OCI-LY7 (cell line): ENCODE results near the gene NUDT13. TPM values are rescaled to one million over a fixed set of nuclear protein-coding genes. Genes with fewer than 3 reads are reported as not detected.

Experiments used
- BruUV-seq: library from RNA; stranded (reverse); fragments of 400-500 nt; replicated peaks from 2 replicates; lab custom pipeline; 2021; lab: Mats Ljungman, UMichigan
- CTCF ChIA-PET: fragments of 300-600 bp; sonication (Branson Sonifier 250); formaldehyde crosslinking; loops from one replicate; lab custom pipeline; 2022; ENCODE audit warnings: antibody characterized with exemption; ENCODE audit not compliant: unreplicated experiment; lab: Charles Lee
- POLR2A ChIA-PET: fragments of 300-600 bp; sonication (Branson Sonifier 250); formaldehyde crosslinking; loops from one replicate; lab custom pipeline; 2022; ENCODE audit warnings: antibody characterized with exemption; lab: Charles Lee
- DNase-seq: peaks from one replicate; pipeline ENCODE4 v3.0.0-alpha.2; 2015; ENCODE audit warnings: low spot score
- H2AFZ ChIP-seq: fragments of 200-600 bp; sonication (generic), shearing (Covaris generic); 2 replicates; pipeline ENCODE4 v1.6.1; 2014; ENCODE audit warnings: mild to moderate bottlenecking, antibody characterized with exemption, low read length, moderate library complexity
- H3K27ac ChIP-seq: fragments of 200-600 bp; sonication (generic); 2 replicates; pipeline ENCODE4 v1.5.1; 2014; ENCODE audit warnings: mixed run types, low read depth, mild to moderate bottlenecking, moderate library complexity, low read length, inconsistent platforms; ENCODE audit not compliant: poor library complexity, severe bottlenecking
- H3K36me3 ChIP-seq: fragments of 200-600 bp; sonication (generic); 2 replicates; pipeline ENCODE4 v1.6.1; 2014; ENCODE audit warnings: mild to moderate bottlenecking, antibody characterized with exemption, low read length, moderate library complexity, mixed read lengths; ENCODE audit not compliant: insufficient read depth
- H3K4me1 ChIP-seq: fragments of 200-600 bp; sonication (generic); 2 replicates; pipeline ENCODE4 v1.5.1; 2014; ENCODE audit warnings: mild to moderate bottlenecking, low read length; ENCODE audit not compliant: insufficient read depth, poor library complexity, severe bottlenecking
- H3K4me2 ChIP-seq: fragments of 200-600 bp; sonication (generic); 2 replicates; pipeline ENCODE4 v1.6.1; 2014; ENCODE audit warnings: mild to moderate bottlenecking, low read length
- H3K4me3 ChIP-seq: fragments of 200-600 bp; sonication (generic); 2 replicates; pipeline ENCODE4 v1.5.1; 2014; ENCODE audit warnings: mild to moderate bottlenecking, low read depth, low read length; ENCODE audit not compliant: poor library complexity, severe bottlenecking
- H3K79me2 ChIP-seq: fragments of 200-600 bp; sonication (generic); 2 replicates; pipeline ENCODE4 v1.6.1; 2016; ENCODE audit warnings: low read depth, mild to moderate bottlenecking, low read length, moderate library complexity, mixed read lengths; ENCODE audit not compliant: insufficient read depth
- H3K9me2 ChIP-seq: fragments of 200-600 bp; sonication (generic); 2 replicates; pipeline ENCODE4 v1.6.1; 2016; ENCODE audit warnings: mild to moderate bottlenecking, low read length, mixed read lengths; ENCODE audit not compliant: insufficient read depth
- H3K9me3 ChIP-seq: fragments of 200-600 bp; sonication (generic); 2 replicates; pipeline ENCODE4 v1.6.1; 2014; ENCODE audit warnings: mild to moderate bottlenecking, mixed run types, low read length, mixed read lengths
- H4K20me1 ChIP-seq: fragments of 200-600 bp; sonication (generic); 2 replicates; pipeline ENCODE4 v1.6.1; 2014; ENCODE audit warnings: mild to moderate bottlenecking, antibody characterized with exemption, low read length, moderate library complexity, mixed read lengths; ENCODE audit not compliant: insufficient read depth
- CTCF ChIP-seq: fragments of 200-600 bp; sonication (generic); conservative IDR thresholded peaks from 2 replicates; pipeline ENCODE4 v1.5.1; 2014; ENCODE audit warnings: mild to moderate bottlenecking, antibody characterized with exemption, low read length, moderate library complexity, mixed read lengths
- EZH2phosphoT487 ChIP-seq: fragments of 200-600 bp; sonication (generic); IDR thresholded peaks from 2 replicates; pipeline ENCODE4 v1.6.1; 2018; ENCODE audit warnings: low read depth, borderline replicate concordance, mild to moderate bottlenecking, mixed run types, antibody characterized with exemption, low read length, moderate library complexity, mixed read lengths
- intact Hi-C: fragments of 100-400 bp; cut with micrococcal nuclease; formaldehyde crosslinking; loops from one replicate; pipeline ENCODE4 v1.10.0; 2022; ENCODE audit not compliant: unreplicated experiment
- total RNA-seq, 2 experiments: library from RNA; depleted of rRNA in 1 of 2; stranded (reverse); fragments of >200 nt in 1 of 2; shearing (Covaris generic) in 1 of 2; gene quantifications; 2 replicates each; pipeline ENCODE4 v1.2.3, GENCODE V29; 2014 to 2022

The NUDT13 gene
- total RNA-seq, 2 experiments from 2014 or later = not detected

GRCh38 chr10:73075829-73076228 is 34.4 kb upstream of the NUDT13 start:
- CTCF ChIA-PET = no interaction called here
- no peak for TF ChIP-seq EZH2phosphoT487
- no peak for TF ChIP-seq CTCF
- peaks cover 29% of the 10 kb centered on the region; the same call in 1 of the 2 replicates for H3K79me2 ChIP-seq

GRCh38 chr10:73076360-73077183 is 33.7 kb upstream of the NUDT13 start:
- POLR2A ChIA-PET = interaction anchor here (0.6 to 2.3 kb wide), 8 partner anchors 9 to 500 kb away, joined by 3 to 7 read pairs (median 4); partner anchors contain the start of gene P4HA1
- H4K20me1 ChIP-seq = no peaks in the 10 kb centered on the region
- peaks cover 39% of the 10 kb centered on the region for H3K36me3 ChIP-seq
- H3K4me2 ChIP-seq = peak overlapping the region; percentile 47
- DNase-seq = peak; percentile 27
- peaks cover 29% of the 10 kb centered on the region; the same call in 1 of the 2 replicates for H3K79me2 ChIP-seq
- no peaks in the 10 kb centered on the region for H3K9me3 ChIP-seq
- peak overlapping the region; percentile 52; the same call in 1 of the 2 replicates for H2AFZ ChIP-seq
- H3K9me2 ChIP-seq = no peaks in the 10 kb centered on the region
- CTCF ChIA-PET = no interaction called here
- H3K27ac ChIP-seq = peak overlapping the region; percentile 9
- intact Hi-C loops = no loop called here
- no TSS peak for BruUV-seq
- H3K4me3 ChIP-seq = no peak overlapping the region
- no peak for TF ChIP-seq EZH2phosphoT487
- no peak for TF ChIP-seq CTCF
- peaks cover 10% of the 10 kb centered on the region for H3K4me1 ChIP-seq

More at GRCh38 chr10:73075829-73076228, 34.4 kb upstream of the NUDT13 start:
- Histone ChIP-seq H4K20me1 (no peaks in the 10 kb centered on the region), H3K9me3 (no peaks in the 10 kb centered on the region), H2AFZ (no peak overlapping the region), H3K4me2 (no peak overlapping the region), H3K4me3 (no peak overlapping the region), H3K4me1 (peaks cover 10% of the 10 kb centered on the region), H3K36me3 (peaks cover 47% of the 10 kb centered on the region), H3K27ac (no peak overlapping the region), H3K9me2 (no peaks in the 10 kb centered on the region)
- intact Hi-C loops = no loop called here
- POLR2A ChIA-PET = interaction anchor here (0.5 to 1.4 kb wide), 4 partner anchors 11 to 69 kb away, joined by 3 to 5 read pairs (median 4); no protein-coding TSS in a partner anchor
- DNase-seq = no peak
- BruUV-seq = no TSS peak
